Measurements from ENCODE around the gene NKAIN2. TPM values are rescaled to one million over a fixed set of nuclear protein-coding genes. Genes with fewer than 3 reads are reported as not detected.

NKAIN2 gene
- total RNA-seq, 1 donor from 2014 or later: 0.56 TPM

DNA sequence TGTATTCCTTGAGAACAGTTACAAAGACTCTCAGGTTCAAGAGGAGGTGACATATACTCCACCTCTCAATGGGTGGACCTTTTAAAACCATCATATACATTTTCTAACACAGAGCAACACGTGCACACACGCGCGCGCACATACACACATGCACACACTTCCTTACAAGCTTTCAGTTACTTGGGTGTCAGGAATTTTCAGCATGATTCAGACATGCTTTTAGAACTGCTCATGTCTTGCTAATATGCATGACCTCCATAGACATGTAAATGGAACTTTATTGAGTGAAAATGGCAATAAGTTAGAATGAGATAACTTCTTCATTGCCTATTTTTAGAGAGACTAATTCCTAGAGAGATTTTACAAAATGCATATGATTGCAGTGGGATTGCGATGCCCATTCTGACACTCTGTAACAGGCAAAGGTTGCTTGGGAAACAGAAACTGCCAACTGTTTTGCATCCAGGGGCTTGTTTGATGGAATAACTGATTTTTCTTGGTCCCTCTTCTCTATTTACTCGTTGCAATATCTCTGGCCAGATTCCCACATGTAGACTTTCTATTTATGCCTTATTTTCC is 627.2 kb downstream of the NKAIN2 start:
- Mint-ChIP-seq H3K27me3 (ENCODE audit: unreplicated experiment) (no peaks in the 10 kb centered on the region), H3K9me3 (ENCODE audit: unreplicated experiment) (no peaks in the 10 kb centered on the region), H3K27ac (ENCODE audit: unreplicated experiment) (no peak overlapping the region), H3K4me3 (ENCODE audit: unreplicated experiment) (no peak overlapping the region), H3K36me3 (ENCODE audit: unreplicated experiment) (no peaks in the 10 kb centered on the region), H3K4me1 (ENCODE audit: low read depth, unreplicated experiment) (no peaks in the 10 kb centered on the region)
- TF ChIP-seq, protein P1, sequence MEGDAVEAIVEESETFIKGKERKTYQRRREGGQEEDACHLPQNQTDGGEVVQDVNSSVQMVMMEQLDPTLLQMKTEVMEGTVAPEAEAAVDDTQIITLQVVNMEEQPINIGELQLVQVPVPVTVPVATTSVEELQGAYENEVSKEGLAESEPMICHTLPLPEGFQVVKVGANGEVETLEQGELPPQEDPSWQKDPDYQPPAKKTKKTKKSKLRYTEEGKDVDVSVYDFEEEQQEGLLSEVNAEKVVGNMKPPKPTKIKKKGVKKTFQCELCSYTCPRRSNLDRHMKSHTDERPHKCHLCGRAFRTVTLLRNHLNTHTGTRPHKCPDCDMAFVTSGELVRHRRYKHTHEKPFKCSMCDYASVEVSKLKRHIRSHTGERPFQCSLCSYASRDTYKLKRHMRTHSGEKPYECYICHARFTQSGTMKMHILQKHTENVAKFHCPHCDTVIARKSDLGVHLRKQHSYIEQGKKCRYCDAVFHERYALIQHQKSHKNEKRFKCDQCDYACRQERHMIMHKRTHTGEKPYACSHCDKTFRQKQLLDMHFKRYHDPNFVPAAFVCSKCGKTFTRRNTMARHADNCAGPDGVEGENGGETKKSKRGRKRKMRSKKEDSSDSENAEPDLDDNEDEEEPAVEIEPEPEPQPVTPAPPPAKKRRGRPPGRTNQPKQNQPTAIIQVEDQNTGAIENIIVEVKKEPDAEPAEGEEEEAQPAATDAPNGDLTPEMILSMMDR (IDR thresholded peaks at IDR 0.05; ENCODE audit: partially characterized antibody, unreplicated experiment): no peak
- no peak for DNase-seq

DNA sequence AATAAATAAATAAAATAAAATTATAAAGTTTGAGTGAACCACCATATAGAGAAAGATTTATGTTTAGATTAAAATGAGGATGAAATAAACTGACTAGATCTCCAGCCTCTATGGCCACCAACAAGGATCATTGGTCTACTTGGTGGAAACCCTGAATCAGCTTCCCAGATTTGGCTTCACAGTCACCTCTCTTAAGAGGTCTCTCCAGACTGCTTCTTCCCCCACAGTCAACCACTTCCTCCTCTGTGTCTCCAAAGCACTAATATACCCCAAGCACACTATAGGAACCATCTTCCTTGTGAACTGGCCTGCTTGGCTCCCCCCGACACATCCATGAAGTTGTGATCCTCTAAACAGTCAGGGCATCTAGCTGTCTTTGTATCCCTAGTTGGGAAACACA is 629.0 kb downstream of the NKAIN2 start:
- no peak overlapping the region for H3K4me3 Mint-ChIP-seq (ENCODE audit: unreplicated experiment)
- H3K27me3 Mint-ChIP-seq (ENCODE audit: unreplicated experiment): no peaks in the 10 kb centered on the region
- TF ChIP-seq, protein P1 (IDR thresholded peaks at IDR 0.05; ENCODE audit: partially characterized antibody, unreplicated experiment): no peak
- H3K4me1 Mint-ChIP-seq (ENCODE audit: low read depth, unreplicated experiment): no peaks in the 10 kb centered on the region
- no peak for DNase-seq
- H3K9me3 Mint-ChIP-seq (ENCODE audit: unreplicated experiment): no peaks in the 10 kb centered on the region
- H3K27ac Mint-ChIP-seq (ENCODE audit: unreplicated experiment): no peak overlapping the region
- H3K36me3 Mint-ChIP-seq (ENCODE audit: unreplicated experiment): no peaks in the 10 kb centered on the region

DNA sequence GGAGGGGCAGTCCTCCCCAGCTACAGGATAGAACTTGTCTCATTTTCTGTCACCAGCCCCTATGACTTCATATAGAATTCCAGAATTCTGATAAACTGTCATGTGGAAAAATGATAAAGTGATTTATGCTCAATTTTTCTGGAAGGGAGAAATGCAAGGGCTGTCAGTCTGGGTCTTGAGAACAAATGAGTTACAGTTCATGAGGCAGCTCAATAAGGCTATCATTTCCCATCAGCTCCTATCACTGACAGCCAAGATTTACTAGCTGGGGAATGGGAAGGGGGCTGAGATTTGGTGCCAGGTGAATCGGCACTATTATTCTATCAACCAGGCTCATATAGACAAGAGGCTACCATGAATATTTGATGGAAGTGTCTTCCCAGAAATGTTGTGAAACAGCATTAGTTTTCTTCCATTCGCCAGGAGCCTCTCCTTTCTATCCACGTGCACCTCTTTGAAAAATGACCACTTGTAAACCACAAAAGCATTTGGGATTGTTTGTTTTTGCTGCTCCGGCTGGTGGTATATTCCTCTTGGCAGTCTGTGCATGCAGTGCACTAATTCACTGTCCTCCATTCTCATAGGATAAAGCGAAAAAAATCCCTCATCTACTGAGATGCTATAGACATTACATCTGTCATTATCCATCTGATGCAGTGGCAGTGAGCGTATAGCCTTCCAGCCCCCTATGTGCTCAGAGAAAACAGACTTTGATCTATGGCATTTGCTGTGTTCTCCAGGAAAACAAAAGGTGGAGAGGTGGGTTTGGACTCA is 629.9 kb downstream of the NKAIN2 start:
- Mint-ChIP-seq H3K36me3 (ENCODE audit: unreplicated experiment) (no peaks in the 10 kb centered on the region), H3K27me3 (ENCODE audit: unreplicated experiment) (no peaks in the 10 kb centered on the region), H3K27ac (ENCODE audit: unreplicated experiment) (no peak overlapping the region), H3K9me3 (ENCODE audit: unreplicated experiment) (no peaks in the 10 kb centered on the region), H3K4me1 (ENCODE audit: low read depth, unreplicated experiment) (peaks cover 2% of the 10 kb centered on the region), H3K4me3 (ENCODE audit: unreplicated experiment) (no peak overlapping the region)
- no peak for DNase-seq
- TF ChIP-seq, protein P1 (IDR thresholded peaks at IDR 0.05; ENCODE audit: partially characterized antibody, unreplicated experiment): no peak

DNA sequence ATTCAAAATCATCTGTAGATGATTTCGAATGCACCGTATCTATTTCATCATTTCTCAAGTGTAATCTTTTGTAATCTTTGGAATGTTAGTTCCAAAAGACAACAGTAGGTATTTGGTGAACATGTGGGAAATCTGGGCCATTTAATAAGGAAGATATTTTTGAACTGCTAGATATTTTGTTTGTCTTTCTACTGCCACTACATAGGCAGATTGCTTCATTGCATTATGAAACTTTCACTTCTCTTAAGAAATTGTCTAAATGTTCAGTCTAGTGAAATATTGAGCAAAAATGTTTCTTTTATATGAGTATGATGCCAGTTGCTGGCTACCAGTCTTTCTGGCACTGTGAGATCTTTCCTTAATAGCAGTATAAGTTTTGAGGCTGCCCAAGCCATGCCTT is 630.8 kb downstream of the NKAIN2 start:
- Mint-ChIP-seq H3K4me1 (ENCODE audit: low read depth, unreplicated experiment) (peaks cover 4% of the 10 kb centered on the region), H3K4me3 (ENCODE audit: unreplicated experiment) (no peak overlapping the region)

More for the DNA sequence above, 630.8 kb downstream of the NKAIN2 start:
- Mint-ChIP-seq H3K9me3 (ENCODE audit: unreplicated experiment) (no peaks in the 10 kb centered on the region), H3K27me3 (ENCODE audit: unreplicated experiment) (no peaks in the 10 kb centered on the region), H3K36me3 (ENCODE audit: unreplicated experiment) (no peaks in the 10 kb centered on the region), H3K27ac (ENCODE audit: unreplicated experiment) (no peak overlapping the region)
- no peak for DNase-seq
- TF ChIP-seq, protein P1 (IDR thresholded peaks at IDR 0.05; ENCODE audit: partially characterized antibody, unreplicated experiment): no peak

All from glutamatergic neuron (in vitro differentiated cells).